Keratinocyte (primary cell): ENCODE results near the gene MAP3K6. TPM values are rescaled to one million over a fixed set of nuclear protein-coding genes. Genes with fewer than 3 reads are reported as not detected.
A peak's percentile ranks its signal among the peaks of the same experiment; 100 is the strongest.

Experiments
- DNase-seq: peaks from one replicate; pipeline ENCODE4 v3.0.0-alpha.2; 2011; ENCODE audit warnings: low read depth, missing footprints, low spot score
- FAIRE-seq: peaks from 2 replicates; lab custom pipeline; 2011; peaks lifted over from hg19 to GRCh38; lab: Jason Lieb, UNC
- H2AFZ ChIP-seq: 2 replicates; pipeline ENCODE4 v1.6.0; 2012; ENCODE audit warnings: low read length, control low read depth, inconsistent platforms; ENCODE audit not compliant: control insufficient read depth
- H3K27ac ChIP-seq: 2 replicates; pipeline ENCODE4 v1.5.1; 2011; ENCODE audit warnings: low read length; ENCODE audit not compliant: control insufficient read depth, insufficient read depth
- H3K27me3 ChIP-seq: 3 replicates; pipeline ENCODE4 v1.6.0; 2011; ENCODE audit warnings: low read length; ENCODE audit not compliant: control insufficient read depth, insufficient read depth; ENCODE audit errors: extremely low read depth
- H3K36me3 ChIP-seq, 2 experiments: 2 replicates in 1 of 2; 3 replicates in 1 of 2; pipeline ENCODE4 v1.5.1; 2011; ENCODE audit warnings: low read length in 2 of 2, mild to moderate bottlenecking in 1 of 2; ENCODE audit not compliant: control insufficient read depth in 2 of 2, insufficient read depth in 2 of 2; ENCODE audit errors: extremely low read depth in 1 of 2
- H3K4me1 ChIP-seq: 3 replicates; pipeline ENCODE4 v1.5.1; 2011; ENCODE audit warnings: low read length; ENCODE audit not compliant: control insufficient read depth, insufficient read depth; ENCODE audit errors: extremely low read depth
- H3K4me2 ChIP-seq: 3 replicates; pipeline ENCODE4 v1.6.0; 2011; ENCODE audit warnings: low read depth, low read length; ENCODE audit not compliant: control insufficient read depth, insufficient read depth; ENCODE audit errors: extremely low read depth
- H3K4me3 ChIP-seq, 3 experiments: fragments of 200-600 bp in 1 of 3; sonication (generic) in 1 of 3; 2 replicates in 2 of 3; 3 replicates in 1 of 3; pipeline ENCODE4 v1.5.1; 2011 to 2016; ENCODE audit warnings: low read length in 3 of 3, mild to moderate bottlenecking in 3 of 3, control low read depth in 2 of 3, inconsistent platforms in 1 of 3, low read depth in 1 of 3, mixed read lengths in 1 of 3, mixed run types in 1 of 3, moderate library complexity in 1 of 3; ENCODE audit not compliant: control insufficient read depth in 2 of 3, insufficient read depth in 2 of 3; ENCODE audit errors: extremely low read depth in 1 of 3
- H3K79me2 ChIP-seq: 2 replicates; pipeline ENCODE4 v1.6.0; 2012; ENCODE audit warnings: low read length; ENCODE audit not compliant: control insufficient read depth, insufficient read depth
- H3K9ac ChIP-seq: 3 replicates; pipeline ENCODE4 v1.6.0; 2011; ENCODE audit warnings: low read length; ENCODE audit not compliant: control insufficient read depth, insufficient read depth; ENCODE audit errors: extremely low read depth
- H3K9me1 ChIP-seq: 3 replicates; pipeline ENCODE4 v1.6.0; 2011; ENCODE audit warnings: low read length; ENCODE audit not compliant: control insufficient read depth, insufficient read depth; ENCODE audit errors: extremely low read depth
- H3K9me3 ChIP-seq: 2 replicates; pipeline ENCODE4 v1.5.1; 2012; ENCODE audit warnings: low read depth, low read length; ENCODE audit not compliant: control insufficient read depth
- H4K20me1 ChIP-seq: 3 replicates; pipeline ENCODE4 v1.6.0; 2011; ENCODE audit warnings: low read length; ENCODE audit not compliant: control insufficient read depth, insufficient read depth; ENCODE audit errors: extremely low read depth
- CTCF ChIP-seq, 3 experiments: IDR thresholded peaks in 1 of 3; conservative IDR thresholded peaks in 1 of 3; optimal IDR thresholded peaks in 1 of 3; 2 replicates in 2 of 3; 3 replicates in 1 of 3; pipeline versions ENCODE3 to v1.5.1; 2011; ENCODE audit warnings: low read length in 3 of 3, mild to moderate bottlenecking in 3 of 3, moderate library complexity in 2 of 3, control low read depth in 1 of 3, inconsistent platforms in 1 of 3; ENCODE audit not compliant: insufficient read depth in 2 of 3; ENCODE audit errors: extremely low read depth in 1 of 3
- EZH2 ChIP-seq: IDR thresholded peaks from one replicate; pipeline ENCODE4 v1.6.1; 2012; ENCODE audit warnings: inconsistent platforms, mild to moderate bottlenecking, low read length, moderate library complexity
- dilution Hi-C: fragments of 300-500 bp; cut with MboI; formaldehyde crosslinking; loops from one replicate; pipeline ENCODE4 v1.7.0; 2020; ENCODE audit warnings: low sequenced_read_pairs; ENCODE audit not compliant: extremely low pct_ligation_motif_present
- polyA plus RNA-seq, 5 experiments: library from polyadenylated mRNA; depleted of rRNA in 3 of 5; stranded (reverse) in 3 of 5; stranded (forward) in 1 of 5; unstranded in 1 of 5; fragments of >200 nt; gene quantifications; 1 replicate in 1 of 5; 2 replicates in 3 of 5; 3 replicates in 1 of 5; pipeline versions ENCODE4 v1.2.1 to v1.2.3, GENCODE V29; 2011 to 2012; ENCODE audit warnings: missing spikeins in 2 of 5, low read depth in 1 of 5, low replicate concordance in 1 of 5

Gene MAP3K6
- polyA plus RNA-seq, 1 donor (not counting 4 experiments of a cell fraction or from before 2014, with no cell fraction given) = 13.4 TPM

GRCh38 chr1:27402349-27402754, 35.6 kb upstream of the MAP3K6 start:
- peak overlapping the region; percentile 30 for H3K27ac ChIP-seq
- H3K36me3 ChIP-seq = peaks cover 0 to 11% of the 10 kb centered on the region in 2 experiments
- no peaks in the 10 kb centered on the region for H4K20me1 ChIP-seq
- H3K9me1 ChIP-seq = no peaks in the 10 kb centered on the region
- FAIRE-seq (no peak), DNase-seq (no peak)
- dilution Hi-C loops = loop anchor here (25.0 kb wide), 1 partner anchor 185 kb away; no protein-coding TSS in a partner anchor
- H3K27me3 ChIP-seq = no peaks in the 10 kb centered on the region
- TF ChIP-seq EZH2 (no peak), CTCF (optimal IDR thresholded peaks at IDR 0.05 in 1 of 3, IDR thresholded peaks at IDR 0.05 in 1 of 3, conservative IDR thresholded peaks at IDR 0.05 in 1 of 3; ENCODE audit: extremely low read depth in 1 of 3, insufficient read depth in 2 of 3, low read length in 3 of 3) (peak; percentile 46 to 85 (median 72))
- H3K9ac ChIP-seq = no peak overlapping the region
- no peak overlapping the region for H3K4me2 ChIP-seq
- H2AFZ ChIP-seq = no peak overlapping the region
- H3K79me2 ChIP-seq = no peaks in the 10 kb centered on the region
- H3K4me3 ChIP-seq = no peak overlapping the region
- H3K9me3 ChIP-seq = no peaks in the 10 kb centered on the region
- peaks cover 42% of the 10 kb centered on the region for H3K4me1 ChIP-seq

GRCh38 chr1:27400963-27401341, 34.2 kb upstream of the MAP3K6 start:
- dilution Hi-C loops = loop anchor here (25.0 kb wide), 1 partner anchor 186 kb away; no protein-coding TSS in a partner anchor
- no peak overlapping the region for H3K27ac ChIP-seq

More at GRCh38 chr1:27400963-27401341, 34.2 kb upstream of the MAP3K6 start:
- H3K4me1 ChIP-seq = peaks cover 39% of the 10 kb centered on the region
- H3K9me3 ChIP-seq = no peaks in the 10 kb centered on the region
- DNase-seq = no peak
- FAIRE-seq = no peak
- no peaks in the 10 kb centered on the region for H3K9me1 ChIP-seq
- no peak overlapping the region for H3K4me2 ChIP-seq
- H3K36me3 ChIP-seq = peaks cover 0 to 5% of the 10 kb centered on the region in 2 experiments
- no peak overlapping the region for H3K4me3 ChIP-seq
- no peaks in the 10 kb centered on the region for H3K79me2 ChIP-seq
- no peak overlapping the region for H3K9ac ChIP-seq
- H4K20me1 ChIP-seq = no peaks in the 10 kb centered on the region
- TF ChIP-seq CTCF (optimal IDR thresholded peaks at IDR 0.05 in 1 of 3, IDR thresholded peaks at IDR 0.05 in 1 of 3, conservative IDR thresholded peaks at IDR 0.05 in 1 of 3; ENCODE audit: extremely low read depth in 1 of 3, insufficient read depth in 2 of 3, low read length in 3 of 3) (no peak), EZH2 (no peak)
- H3K27me3 ChIP-seq = no peaks in the 10 kb centered on the region
- no peak overlapping the region for H2AFZ ChIP-seq
